HG03103 (cell line): ENCODE results near the gene TEAD1.

Source experiments
- ATAC-seq: cut with Tn5 transposase; IDR thresholded peaks from one replicate; pipeline ENCODE4 v1.9.1; 2021; ENCODE audit warnings: low read depth; ENCODE audit not compliant: unreplicated experiment

Gene TEAD1

DNA sequence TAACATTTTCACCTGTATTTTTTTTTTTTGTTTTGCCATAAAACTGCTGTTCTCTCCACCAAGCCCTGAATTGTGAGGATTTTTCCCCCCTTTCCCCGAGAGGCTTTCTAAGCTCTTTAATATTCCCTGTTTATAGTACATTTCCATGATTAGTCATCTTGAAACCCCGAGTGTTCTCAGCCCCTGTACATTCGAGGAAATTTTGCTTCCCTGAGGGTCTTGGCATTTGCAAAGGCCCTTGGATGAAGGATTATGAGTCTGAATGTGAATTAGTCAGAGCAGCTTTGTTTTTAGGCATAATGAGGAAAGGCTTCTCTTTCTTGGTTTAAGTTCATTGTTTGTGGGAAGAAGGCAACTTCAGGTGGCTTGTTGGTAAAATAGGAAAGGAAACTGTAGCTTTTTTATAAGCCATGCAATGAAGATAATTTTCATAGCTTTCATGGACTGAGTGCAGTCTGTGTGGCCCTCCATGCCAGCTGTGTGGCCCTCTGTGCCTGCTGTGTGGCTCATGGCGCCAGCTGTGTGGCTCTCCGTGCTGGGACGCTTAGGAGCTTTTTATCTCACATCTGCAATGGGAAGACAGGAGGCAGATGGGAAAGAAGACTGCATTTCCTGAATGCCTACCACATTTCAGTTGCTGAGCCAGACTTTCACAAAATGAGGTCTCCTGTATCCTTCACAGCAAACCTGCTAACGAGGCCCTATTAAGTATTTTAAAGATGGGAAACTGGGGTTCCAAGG lies 129.0 kb downstream of the TEAD1 start:
- ATAC-seq = no peak

DNA sequence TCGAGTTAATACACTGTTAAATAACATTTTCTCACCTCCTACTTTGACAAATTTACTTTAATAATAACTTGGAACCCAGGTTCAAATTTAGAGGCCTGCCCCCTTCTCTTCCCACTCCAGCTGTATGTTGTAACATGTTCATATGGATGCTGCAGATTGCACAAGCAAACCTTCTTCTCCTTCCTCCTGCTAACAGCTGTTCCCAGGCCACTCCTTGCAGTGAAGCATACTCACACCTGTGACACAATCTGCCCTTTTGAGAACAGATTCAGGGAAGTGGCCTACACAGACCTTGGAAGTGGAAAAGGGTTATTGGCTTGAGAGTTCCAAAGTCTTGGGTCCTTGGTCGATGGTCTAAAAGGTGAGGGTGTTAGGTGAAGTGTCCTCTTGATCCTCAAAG lies 131.9 kb downstream of the TEAD1 start:
- no peak for ATAC-seq

DNA sequence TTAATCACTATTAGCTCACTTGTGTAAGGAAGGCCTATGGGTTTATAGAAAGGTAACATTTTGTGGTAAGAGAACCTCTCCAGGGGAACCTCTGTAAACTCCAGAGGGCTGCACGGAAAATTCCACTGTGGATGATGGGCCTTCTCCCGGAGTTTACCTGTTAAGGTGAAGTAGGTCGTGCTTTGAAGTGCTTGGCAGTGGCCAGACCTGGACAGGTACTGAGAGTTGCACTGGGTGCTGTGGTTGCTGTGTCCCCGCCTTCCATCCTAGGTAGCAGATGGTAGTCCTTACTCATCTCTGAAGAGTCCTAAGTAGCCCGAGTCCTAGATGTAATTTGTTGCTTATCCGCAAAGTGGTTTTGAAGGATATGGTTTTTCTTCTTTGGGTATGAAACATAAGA lies 133.4 kb downstream of the TEAD1 start:
- no peak for ATAC-seq

DNA sequence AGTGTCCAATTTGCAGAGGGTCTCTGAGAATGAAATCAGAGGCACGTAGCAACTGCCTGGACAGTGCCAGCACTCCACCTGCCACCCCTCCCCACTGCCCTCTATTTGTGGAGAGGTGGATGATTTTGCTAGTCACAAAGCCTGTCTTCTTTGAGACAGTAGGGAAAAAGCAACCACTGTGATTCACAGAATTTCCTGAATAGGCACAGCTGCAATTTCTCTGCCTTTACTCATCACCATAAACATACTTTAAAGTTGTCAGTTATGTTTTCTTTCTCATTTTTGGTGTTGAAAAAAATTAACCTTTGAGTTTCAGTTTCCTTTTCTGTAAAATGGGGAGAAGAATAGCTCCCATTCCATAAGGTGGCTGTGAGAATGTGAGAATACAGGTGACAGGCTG lies 134.3 kb downstream of the TEAD1 start:
- no peak for ATAC-seq

DNA sequence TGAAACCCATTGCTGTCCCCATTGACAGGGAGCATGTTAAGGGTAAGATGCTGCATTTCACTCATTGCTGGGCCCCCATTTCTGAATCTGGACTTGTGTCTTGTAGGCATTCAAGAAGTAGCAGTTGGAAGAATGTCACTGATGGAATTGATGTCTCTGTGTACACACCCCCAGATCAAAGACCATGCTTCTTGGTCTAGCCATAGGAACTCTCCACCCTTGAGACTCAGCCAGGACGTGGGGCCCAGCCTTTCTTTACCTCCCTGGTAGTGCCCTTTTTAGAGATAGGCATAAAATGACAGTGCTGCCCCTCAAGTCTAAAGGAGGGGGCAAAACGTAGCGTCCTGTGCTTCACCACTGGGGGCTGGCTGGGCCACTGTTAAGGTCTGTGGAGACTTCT lies 135.1 kb downstream of the TEAD1 start:
- ATAC-seq = no peak

DNA sequence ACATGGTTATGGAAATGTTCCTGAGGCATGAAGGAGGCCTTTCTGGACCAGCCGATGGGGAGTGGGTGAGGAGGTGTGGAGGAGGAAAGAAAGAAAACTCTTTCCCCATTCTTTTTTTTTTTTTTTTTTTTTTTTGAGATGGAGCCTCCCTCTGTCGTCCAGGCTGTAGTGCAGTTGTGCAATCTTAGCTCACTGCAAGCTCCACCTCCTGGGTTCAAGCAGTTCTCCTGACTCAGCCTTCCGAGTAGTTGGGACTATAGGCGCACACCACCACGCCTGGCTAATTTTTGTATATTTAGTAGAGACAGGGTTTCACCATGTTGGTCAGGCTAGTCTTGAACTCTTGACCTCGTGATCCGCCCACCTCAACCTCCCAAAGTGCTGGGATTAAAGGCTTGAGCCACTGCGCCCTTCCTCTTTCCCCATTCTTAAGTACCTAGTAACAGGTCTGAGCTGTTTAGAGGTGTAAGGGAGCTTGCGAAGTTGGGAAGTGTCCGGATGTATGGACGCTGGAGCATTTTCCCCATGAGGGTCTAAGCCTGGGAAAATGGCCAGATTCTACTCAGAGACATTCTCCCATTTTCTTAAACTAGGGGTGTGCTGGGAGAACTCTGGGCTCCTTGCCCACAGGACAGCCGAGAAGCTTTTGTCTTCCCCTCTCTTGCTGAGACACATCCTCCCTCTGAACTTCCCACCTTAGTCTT lies 135.8 kb downstream of the TEAD1 start:
- no peak for ATAC-seq

DNA sequence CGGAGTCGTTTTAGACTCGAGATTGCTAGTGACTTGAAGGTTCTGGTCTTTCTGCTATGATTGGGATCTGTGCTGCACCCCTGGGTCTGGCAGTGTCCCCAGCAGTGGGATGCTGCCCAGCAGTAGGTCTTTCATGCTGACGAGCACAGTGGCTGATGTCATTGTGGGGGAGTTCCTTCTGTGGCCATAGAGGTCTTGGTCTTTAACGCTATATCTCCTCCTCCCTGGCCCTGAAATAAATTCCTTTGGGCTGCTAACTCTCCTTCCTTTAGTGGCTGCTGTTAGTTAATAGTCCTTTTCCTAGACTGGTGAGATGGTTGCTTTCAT lies 136.3 kb downstream of the TEAD1 start:
- no peak for ATAC-seq

DNA sequence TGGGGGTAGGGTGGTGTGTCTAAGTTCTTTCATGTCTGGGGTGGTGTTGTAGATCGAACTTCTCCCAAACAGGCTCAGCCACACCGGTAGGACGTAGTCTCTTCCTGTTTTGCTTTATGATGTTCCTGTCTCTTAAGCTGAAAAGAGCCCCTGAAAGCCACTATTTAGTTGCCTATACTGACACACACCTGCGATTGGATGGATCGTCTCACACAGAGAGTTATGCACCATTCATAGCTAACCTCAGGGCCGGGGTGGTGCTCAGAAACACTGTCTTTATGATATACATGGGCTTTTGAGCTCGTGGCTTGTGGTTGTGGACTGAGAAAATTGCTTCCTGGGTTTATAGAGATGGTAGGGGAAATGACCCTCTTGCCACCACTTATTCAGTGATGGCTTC lies 137.6 kb downstream of the TEAD1 start:
- ATAC-seq = no peak

DNA sequence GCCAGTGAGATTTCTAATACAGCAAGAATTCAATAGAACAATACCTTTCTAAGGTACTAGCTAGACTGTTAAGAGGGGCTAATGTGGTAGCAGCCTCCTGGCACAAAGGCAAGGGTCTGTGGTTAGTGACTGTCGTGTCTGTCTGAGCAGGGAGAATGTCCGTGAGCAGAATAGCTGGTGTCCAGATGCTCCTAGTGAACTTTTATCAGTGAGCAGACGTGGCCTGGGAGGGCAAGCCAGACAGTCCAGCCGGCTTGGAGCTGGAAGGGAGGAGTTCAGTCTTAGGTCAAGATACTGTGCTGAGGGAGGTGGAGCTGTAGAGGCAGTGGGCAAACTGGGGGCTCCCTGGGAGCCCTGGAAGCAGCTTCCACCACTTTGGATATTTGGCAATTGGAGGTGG lies 138.6 kb downstream of the TEAD1 start:
- no peak for ATAC-seq

DNA sequence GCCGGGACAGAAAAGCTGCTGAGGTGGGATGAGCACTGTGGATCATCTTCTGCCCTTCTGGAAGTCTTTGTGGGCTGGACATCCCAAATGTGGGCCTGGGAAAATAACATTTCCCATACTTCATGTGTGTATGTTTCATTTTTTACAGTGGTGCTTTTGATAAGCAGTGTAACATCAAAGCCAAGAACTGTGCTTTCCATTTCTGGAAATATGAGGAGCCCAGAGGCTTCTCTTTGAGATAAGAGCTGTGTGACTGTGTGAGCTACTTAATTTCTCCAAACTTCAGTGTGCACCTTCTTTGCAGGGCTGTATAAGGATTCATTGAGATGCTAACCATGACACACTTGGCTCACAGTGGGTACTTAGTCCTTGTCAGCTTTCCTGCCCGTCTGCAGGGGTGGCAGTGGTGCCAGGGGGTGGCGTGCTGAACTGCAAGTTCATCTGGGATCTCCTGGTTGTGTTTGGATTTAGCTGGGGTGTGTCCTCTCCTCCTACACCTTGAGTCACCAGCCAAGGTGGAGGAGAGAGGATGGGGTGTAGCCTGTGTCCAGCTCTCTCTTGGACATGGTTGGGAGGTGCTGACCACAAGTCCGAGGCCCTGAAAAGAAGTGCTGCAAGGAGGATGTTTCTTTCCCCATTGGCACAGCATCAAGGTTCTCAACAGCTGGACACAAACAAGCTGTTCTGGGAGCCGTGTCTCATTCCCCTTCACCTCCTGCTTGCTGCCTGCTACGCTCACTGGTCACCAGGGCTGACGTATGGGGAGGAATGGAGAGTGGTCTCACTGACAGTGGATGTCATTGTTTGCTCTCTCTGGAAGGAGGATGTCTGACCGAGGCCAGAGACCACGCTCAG lies 139.4 kb downstream of the TEAD1 start:
- ATAC-seq = no peak

DNA sequence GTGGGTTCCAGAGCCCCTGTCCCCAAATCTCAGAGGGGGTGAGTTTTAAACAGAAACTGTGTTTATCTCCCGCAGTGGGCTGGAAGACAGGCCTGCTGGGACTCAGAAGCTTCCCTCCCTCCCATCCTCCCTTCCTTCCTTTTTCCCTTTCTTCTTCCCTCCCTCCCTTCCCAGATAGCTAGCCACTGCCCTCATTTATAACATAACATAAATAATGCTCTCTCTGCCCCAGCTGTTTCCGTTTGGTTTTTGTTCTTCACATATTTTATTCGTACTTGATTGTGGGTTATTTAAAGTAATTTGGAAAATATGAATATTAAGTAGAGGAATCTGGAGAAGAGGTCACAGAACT lies 140.9 kb downstream of the TEAD1 start:
- ATAC-seq = no peak

DNA sequence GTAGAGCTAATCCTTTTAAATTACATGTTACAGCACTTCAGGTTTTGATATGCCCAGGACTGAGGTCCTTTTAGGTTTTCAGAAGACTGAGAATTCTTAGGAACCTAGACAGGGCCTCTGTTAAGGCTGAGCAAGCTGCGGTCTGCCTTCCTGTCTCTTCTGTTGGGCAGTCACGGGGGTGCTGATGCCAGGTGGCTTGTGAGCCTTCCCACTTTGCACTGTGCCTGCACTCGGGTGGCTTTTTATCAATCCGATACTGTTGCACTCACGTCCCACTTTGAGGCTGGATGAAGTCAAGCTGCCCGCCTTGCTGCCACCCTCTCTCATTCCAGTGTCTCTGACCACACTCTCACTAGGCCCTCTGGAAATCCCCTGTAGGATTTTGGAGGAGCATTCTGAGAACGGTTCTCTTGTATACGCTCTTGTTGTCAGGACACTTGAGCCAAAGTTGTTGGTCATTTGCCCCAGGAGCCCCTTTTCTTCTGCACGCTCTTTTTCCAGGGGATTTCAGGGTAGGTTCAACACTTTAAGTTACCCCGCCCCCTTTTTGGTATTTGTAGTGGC lies 141.8 kb downstream of the TEAD1 start:
- ATAC-seq = no peak

DNA sequence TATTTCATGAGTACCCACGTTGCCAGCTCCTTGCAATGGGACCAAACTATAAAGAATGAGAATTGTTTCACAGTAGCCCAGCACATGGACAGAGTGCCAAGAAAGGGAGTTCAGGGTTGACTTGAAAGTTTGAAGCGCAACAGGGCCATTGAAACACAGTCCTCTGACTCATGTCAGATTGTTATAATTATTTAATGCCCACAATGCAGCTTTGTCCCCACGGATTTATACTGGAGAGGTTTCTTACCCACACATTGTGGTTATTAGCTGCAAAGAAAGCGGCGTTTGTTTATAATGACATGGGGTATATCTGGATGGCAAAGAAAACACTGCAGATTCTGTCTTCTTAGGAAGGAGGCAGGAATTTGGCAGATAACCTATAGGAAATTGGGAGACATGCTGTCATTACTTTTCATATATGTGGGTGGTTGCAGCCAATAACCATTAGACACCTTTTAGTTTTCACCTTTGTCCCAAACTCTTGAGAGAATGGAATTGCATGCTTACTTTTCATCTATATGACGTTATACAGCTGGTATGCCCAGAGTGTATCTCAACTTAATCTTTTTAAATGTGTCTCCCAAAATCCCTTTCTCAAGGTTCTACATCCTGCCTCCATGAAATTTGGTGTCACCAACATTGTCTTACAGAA lies 143.6 kb downstream of the TEAD1 start:
- no peak for ATAC-seq

DNA sequence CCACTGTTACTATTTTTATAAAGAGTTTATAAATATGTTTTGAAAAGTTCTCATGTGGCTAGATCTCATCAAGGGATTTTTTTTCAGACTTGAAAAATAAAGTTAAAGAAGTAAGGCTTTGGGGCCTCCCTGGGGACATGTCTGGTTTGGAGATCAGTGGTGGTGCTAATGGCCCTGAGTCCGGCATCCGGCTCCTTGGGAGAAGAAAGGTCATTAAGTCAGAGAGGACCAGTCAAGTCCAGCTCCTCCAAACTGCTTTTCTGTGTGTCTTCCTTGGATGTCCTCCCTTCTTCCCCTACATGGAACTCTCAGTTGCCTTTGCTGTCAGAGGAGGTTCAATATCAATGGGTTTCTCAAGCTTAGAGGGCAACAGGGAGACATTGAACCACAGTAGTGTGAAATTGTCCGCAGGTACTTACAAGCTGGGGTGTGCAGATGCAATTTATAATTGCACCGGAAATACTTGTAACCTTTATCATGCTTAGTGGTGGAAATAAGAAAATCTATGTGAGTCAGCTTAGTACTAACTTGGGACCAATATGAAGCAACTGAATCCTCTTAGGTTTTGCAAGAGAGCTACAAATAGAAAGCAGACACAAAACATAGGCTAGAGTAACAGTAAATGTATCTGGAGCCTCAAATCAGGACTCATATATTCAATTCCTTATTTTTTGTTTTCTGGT lies 144.3 kb downstream of the TEAD1 start:
- no peak for ATAC-seq

DNA sequence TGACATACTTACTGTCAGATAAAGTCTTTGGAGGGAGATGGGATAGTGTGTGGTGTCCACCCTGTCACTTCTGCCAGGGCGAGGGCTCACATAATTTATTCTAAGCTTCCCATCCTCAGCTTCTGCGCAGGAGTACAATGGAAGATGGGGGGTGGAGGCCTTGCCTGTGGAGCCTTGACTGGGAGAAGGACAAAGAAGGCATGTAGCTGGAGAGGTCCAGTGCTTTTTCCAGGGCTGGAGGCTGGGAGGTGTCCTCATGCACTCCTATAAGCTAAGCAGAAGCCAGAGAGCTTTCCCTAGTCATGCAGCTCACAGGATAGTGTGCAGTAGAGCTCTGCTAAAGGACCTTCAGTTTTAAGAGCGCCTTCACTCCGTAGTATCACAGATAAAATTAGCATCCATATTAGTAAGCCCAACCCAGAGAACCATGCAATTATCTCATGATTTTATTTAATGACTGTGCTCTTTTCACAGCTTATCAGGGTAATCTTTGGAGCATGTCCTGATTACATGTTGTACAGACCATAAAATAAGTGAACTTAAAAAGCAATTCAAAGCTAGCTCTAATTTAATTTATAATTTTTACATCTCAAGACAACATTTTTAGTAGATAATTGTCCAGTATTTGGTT lies 148.3 kb downstream of the TEAD1 start:
- no peak for ATAC-seq

DNA sequence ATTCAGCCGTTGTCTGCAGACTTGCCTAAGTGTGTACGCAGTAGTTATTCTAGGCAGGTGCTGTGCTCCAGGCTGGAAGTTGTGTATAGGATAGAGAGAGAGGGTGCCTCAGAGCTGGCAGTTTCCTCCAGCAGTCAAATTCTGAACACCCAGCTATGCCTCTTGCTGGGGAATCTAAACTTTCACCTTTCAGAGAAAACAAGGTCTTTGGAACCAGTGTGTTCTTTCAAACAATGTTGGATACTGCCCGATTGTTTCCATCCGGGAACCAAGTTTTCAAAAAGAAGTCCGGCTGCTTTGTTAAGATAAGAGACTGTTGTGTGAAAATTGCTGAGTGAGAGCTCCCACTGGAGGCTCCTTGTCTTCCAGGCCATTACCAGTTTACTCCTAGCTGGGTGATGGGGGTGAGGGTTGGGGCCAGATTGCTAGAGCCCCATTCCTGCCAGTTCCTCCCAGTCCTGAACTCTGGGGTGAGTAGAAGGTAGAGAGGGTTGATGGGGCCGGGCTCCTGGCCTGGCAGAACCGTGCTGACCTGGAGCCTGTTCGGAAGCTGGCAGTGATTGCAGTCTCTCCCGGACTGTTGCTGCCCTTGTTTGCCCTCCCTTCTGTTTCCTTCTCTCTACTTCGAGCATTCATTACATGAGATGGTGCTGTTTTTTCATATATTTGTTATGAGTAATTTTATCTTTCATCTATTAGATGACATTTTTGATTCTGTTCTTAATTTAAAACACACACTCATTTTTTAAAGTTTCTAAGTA lies 150.2 kb downstream of the TEAD1 start:
- ATAC-seq = no peak

DNA sequence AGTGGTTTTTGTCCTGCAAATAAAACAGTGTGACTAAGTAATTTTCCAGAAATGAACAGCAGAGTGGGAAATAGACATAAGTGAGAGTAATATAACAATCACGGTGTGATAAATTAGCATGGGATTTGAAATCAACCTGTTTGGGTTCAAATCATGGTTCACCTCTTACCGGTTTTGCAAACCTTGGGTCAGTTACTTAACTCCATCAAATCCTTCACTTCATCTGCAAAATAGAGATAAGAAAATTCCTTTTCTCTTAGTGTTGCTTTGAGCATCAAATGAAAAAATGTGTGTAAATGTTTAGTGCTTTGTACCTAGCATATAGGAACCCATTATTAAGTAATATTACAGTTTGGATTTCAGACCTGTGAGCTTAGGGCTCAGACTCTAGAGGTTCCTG lies 152.2 kb downstream of the TEAD1 start:
- ATAC-seq = no peak

DNA sequence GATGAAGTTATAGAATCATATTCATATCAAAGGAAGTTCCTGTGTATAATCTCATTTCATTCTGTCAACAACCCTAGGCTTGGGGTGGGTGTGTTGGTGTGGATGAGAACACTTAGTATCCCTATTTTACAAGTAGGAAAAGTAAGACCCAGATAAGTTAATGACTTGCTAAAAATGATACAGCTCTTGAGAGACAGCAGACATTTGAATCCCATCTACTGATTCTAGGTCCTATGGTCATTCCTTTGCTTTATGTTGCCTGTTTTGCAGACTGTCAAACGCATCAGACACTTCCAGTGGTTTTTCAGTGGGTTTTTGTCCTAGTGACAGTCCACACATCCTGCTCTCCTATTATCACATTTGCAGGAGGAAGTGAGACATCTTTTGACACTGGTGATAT lies 153.1 kb downstream of the TEAD1 start:
- no peak for ATAC-seq
